Astrocyte (in vitro differentiated cells and primary cell): ENCODE measurements around the gene HOXB2. TPM values are rescaled to one million over a fixed set of nuclear protein-coding genes. Genes with fewer than 3 reads are reported as not detected.

Experiments used
- DNase-seq: peaks from one replicate; pipeline ENCODE4 v3.0.0-alpha.2; 2010; ENCODE audit warnings: low read depth
- FAIRE-seq: peaks from 2 replicates; lab custom pipeline; 2011; peaks lifted over from hg19 to GRCh38; lab: Jason Lieb, UNC
- H2AFZ ChIP-seq: 2 replicates; pipeline ENCODE4 v1.6.0; 2012; ENCODE audit warnings: low read depth, low read length, inconsistent platforms
- H3K27ac ChIP-seq: 2 replicates; pipeline ENCODE4 v1.5.1; 2011; ENCODE audit warnings: low read depth, low read length, inconsistent platforms
- H3K27me3 ChIP-seq: 2 replicates; pipeline ENCODE4 v1.6.0; 2011; ENCODE audit warnings: low read length, inconsistent platforms; ENCODE audit not compliant: insufficient read depth
- H3K36me3 ChIP-seq: 2 replicates; pipeline ENCODE4 v1.5.1; 2011; ENCODE audit warnings: low read length, inconsistent platforms; ENCODE audit not compliant: insufficient read depth
- H3K4me1 ChIP-seq: 2 replicates; pipeline ENCODE4 v1.5.1; 2011; ENCODE audit warnings: low read length, inconsistent platforms; ENCODE audit not compliant: insufficient read depth
- H3K4me2 ChIP-seq: 2 replicates; pipeline ENCODE4 v1.6.0; 2012; ENCODE audit warnings: low read length, inconsistent platforms
- H3K4me3 ChIP-seq: 2 replicates; pipeline ENCODE4 v1.5.1; 2011; ENCODE audit warnings: low read depth, mild to moderate bottlenecking, low read length, inconsistent platforms; ENCODE audit not compliant: insufficient read depth
- H3K79me2 ChIP-seq: 2 replicates; pipeline ENCODE4 v1.6.0; 2012; ENCODE audit warnings: mild to moderate bottlenecking, low read length, inconsistent platforms; ENCODE audit not compliant: insufficient read depth
- H3K9ac ChIP-seq: 2 replicates; pipeline ENCODE4 v1.6.0; 2012; ENCODE audit warnings: mild to moderate bottlenecking, low read length, inconsistent platforms
- H3K9me3 ChIP-seq: 2 replicates; pipeline ENCODE4 v1.5.1; 2012; ENCODE audit warnings: low read depth, mild to moderate bottlenecking, low read length, inconsistent platforms; ENCODE audit not compliant: insufficient read depth
- H4K20me1 ChIP-seq: 2 replicates; pipeline ENCODE4 v1.6.0; 2012; ENCODE audit warnings: low read length, inconsistent platforms; ENCODE audit not compliant: insufficient read depth
- H3K27ac Mint-ChIP-seq: one replicate; pipeline ENCODE4 v1.8.0; 2021; ENCODE audit warnings: mild to moderate bottlenecking, mixed read lengths; ENCODE audit not compliant: unreplicated experiment
- H3K27me3 Mint-ChIP-seq: one replicate; pipeline ENCODE4 v1.8.0; 2021; ENCODE audit warnings: low read depth, mixed read lengths; ENCODE audit not compliant: unreplicated experiment
- H3K36me3 Mint-ChIP-seq: one replicate; pipeline ENCODE4 v1.8.0; 2021; ENCODE audit warnings: low read depth, mixed read lengths; ENCODE audit not compliant: unreplicated experiment
- H3K4me1 Mint-ChIP-seq: one replicate; pipeline ENCODE4 v1.8.0; 2021; ENCODE audit warnings: low read depth, mixed read lengths; ENCODE audit not compliant: unreplicated experiment
- H3K4me3 Mint-ChIP-seq: one replicate; pipeline ENCODE4 v1.8.0; 2021; ENCODE audit warnings: mild to moderate bottlenecking, moderate library complexity, mixed read lengths; ENCODE audit not compliant: unreplicated experiment
- H3K9me3 Mint-ChIP-seq: one replicate; pipeline ENCODE4 v1.8.0; 2021; ENCODE audit warnings: mild to moderate bottlenecking, mixed read lengths; ENCODE audit not compliant: unreplicated experiment
- EZH2 ChIP-seq: IDR thresholded peaks from 2 replicates; pipeline ENCODE4 v1.6.1; 2012; ENCODE audit warnings: mild to moderate bottlenecking, low read length, inconsistent platforms; ENCODE audit not compliant: insufficient read depth
- total RNA-seq: library from RNA; stranded (reverse); gene quantifications from 2 replicates; pipeline ENCODE4 v1.2.1, GENCODE V29; 2021
- TF ChIP-seq, protein P1 (sequence below): IDR thresholded peaks from 2 replicates; pipeline ENCODE4 v1.5.1; 2011; ENCODE audit warnings: low read depth, mild to moderate bottlenecking, inconsistent platforms, low read length, moderate library complexity; ENCODE audit not compliant: insufficient read depth

The HOXB2 gene
- total RNA-seq, 1 donor from 2014 or later: 0.41 TPM

DNA sequence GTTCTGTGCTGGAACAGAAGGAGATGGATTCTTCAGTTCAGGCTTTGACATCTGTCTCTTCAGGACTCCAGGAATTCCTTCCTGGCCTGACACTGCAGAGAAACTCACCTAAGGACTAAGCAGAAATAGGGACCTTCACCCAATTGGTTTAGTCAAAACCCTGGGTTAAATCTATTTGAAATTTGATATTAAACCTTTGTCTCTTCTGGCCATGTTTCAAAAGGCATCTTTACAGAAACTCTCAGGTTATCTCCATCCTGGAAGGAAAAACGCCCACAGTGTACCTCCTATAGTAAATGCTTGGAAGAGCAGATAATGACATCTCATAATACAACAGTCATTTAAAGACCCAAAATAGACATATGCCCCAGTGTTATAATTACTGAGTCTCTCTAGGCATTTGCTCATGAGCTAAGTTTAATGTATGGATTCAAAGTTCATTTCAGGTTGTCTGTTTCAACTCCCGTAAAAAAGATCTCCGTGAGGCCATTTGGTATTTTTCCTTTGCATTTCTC is 38.9 kb upstream of the HOXB2 start:
- Mint-ChIP-seq H3K4me3 (no peak overlapping the region), H3K27me3 (peaks cover 98% of the 10 kb centered on the region), H3K27ac (no peak overlapping the region), H3K9me3 (peaks cover 37% of the 10 kb centered on the region), H3K36me3 (peaks cover 2% of the 10 kb centered on the region), H3K4me1 (peaks cover 3% of the 10 kb centered on the region)
- H3K4me2 ChIP-seq: peak overlapping the region; percentile 90
- no peak for FAIRE-seq
- H3K4me1 ChIP-seq: peaks cover 14% of the 10 kb centered on the region
- H3K9ac ChIP-seq: no peak overlapping the region
- H3K79me2 ChIP-seq: peaks cover 42% of the 10 kb centered on the region
- no peak overlapping the region for H3K27ac ChIP-seq
- no peak for DNase-seq
- no peaks in the 10 kb centered on the region for H3K9me3 ChIP-seq
- H3K27me3 ChIP-seq: peaks cover 84% of the 10 kb centered on the region
- peaks cover 4% of the 10 kb centered on the region for H4K20me1 ChIP-seq
- no peak overlapping the region for H2AFZ ChIP-seq
- TF ChIP-seq EZH2: no peak
- TF ChIP-seq, protein P1, sequence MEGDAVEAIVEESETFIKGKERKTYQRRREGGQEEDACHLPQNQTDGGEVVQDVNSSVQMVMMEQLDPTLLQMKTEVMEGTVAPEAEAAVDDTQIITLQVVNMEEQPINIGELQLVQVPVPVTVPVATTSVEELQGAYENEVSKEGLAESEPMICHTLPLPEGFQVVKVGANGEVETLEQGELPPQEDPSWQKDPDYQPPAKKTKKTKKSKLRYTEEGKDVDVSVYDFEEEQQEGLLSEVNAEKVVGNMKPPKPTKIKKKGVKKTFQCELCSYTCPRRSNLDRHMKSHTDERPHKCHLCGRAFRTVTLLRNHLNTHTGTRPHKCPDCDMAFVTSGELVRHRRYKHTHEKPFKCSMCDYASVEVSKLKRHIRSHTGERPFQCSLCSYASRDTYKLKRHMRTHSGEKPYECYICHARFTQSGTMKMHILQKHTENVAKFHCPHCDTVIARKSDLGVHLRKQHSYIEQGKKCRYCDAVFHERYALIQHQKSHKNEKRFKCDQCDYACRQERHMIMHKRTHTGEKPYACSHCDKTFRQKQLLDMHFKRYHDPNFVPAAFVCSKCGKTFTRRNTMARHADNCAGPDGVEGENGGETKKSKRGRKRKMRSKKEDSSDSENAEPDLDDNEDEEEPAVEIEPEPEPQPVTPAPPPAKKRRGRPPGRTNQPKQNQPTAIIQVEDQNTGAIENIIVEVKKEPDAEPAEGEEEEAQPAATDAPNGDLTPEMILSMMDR: no peak
- H3K4me3 ChIP-seq: no peak overlapping the region
- no peaks in the 10 kb centered on the region for H3K36me3 ChIP-seq

DNA sequence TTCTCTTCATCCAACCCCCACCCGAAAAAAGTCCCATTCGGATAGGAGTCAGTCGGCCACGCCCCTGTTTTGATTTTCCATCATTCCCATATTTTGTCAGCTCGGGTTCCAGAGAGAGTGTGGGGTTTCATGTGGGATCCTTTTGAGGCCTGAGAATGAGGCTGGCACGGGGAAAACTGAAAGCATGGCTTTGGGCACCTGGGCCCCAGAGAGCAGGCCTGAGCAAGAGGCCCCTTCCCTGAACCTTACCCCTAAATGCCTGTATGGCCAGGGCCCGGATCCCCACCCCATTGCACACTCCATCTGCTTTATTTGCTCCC is 37.8 kb upstream of the HOXB2 start:
- peaks cover 4% of the 10 kb centered on the region for H4K20me1 ChIP-seq
- FAIRE-seq (no peak), DNase-seq (no peak)
- H3K4me2 ChIP-seq: peak overlapping the region; percentile 84
- H3K9ac ChIP-seq: peak overlapping the region; percentile 82
- peaks cover 49% of the 10 kb centered on the region for H3K79me2 ChIP-seq
- peaks cover 3% of the 10 kb centered on the region for H3K36me3 Mint-ChIP-seq
- peak overlapping the region; percentile 54 for H3K4me3 ChIP-seq
- H3K27me3 Mint-ChIP-seq: peaks cover 93% of the 10 kb centered on the region
- H3K27ac ChIP-seq: peak overlapping the region; percentile 69
- H3K4me3 Mint-ChIP-seq: no peak overlapping the region
- H3K36me3 ChIP-seq: no peaks in the 10 kb centered on the region
- no peaks in the 10 kb centered on the region for H3K9me3 ChIP-seq
- no peak for TF ChIP-seq EZH2
- TF ChIP-seq, protein P1: no peak
- no peak overlapping the region for H2AFZ ChIP-seq
- peaks cover 3% of the 10 kb centered on the region for H3K4me1 Mint-ChIP-seq
- H3K27me3 ChIP-seq: peaks cover 79% of the 10 kb centered on the region
- H3K4me1 ChIP-seq: peaks cover 14% of the 10 kb centered on the region
- H3K27ac Mint-ChIP-seq: peak overlapping the region; percentile 41
- H3K9me3 Mint-ChIP-seq: peaks cover 39% of the 10 kb centered on the region

DNA sequence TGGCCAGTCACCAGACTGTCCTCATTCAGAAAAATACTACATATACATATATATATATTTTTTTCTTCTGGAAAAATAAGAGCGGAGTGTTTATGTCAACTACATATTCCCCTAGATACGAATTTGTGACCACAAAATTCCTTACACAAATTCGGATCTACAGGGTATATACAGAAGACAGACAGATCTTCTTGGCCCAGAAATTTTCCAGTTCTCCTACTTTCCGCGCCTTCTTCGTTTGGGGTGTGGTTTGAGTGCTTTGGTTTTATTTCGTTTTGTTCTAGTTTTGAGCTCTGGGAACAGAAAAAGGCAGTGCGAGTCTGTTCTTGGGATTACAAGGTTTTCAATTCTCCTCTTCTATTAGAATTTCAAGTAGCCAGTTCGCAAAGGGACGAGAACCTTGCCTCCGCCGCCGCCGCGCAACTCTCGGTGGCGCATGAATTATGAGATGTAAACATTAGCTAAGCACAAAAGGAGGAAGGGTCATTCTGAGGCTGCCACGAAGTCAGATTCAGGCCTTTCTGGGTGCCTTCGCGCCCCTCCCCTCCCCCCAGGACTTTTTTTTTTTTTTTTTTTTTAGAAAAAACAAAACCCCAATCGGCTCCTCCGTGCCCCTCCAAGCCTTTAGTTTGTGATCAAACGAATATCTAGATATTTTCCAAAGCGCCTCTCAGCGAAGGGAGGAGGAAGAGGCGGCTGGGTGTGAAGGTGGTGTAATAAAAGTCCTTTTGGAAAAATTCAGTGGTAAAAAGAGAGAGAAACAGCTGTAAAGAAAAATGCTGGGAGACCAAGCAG is 35.0 kb upstream of the HOXB2 start:
- H3K9me3 ChIP-seq: no peaks in the 10 kb centered on the region
- FAIRE-seq (no peak), DNase-seq (peak; percentile 44)
- peak overlapping the region; percentile 36 for H3K27ac Mint-ChIP-seq
- peaks cover 8% of the 10 kb centered on the region for H3K4me1 ChIP-seq
- peaks cover 3% of the 10 kb centered on the region for H3K36me3 Mint-ChIP-seq
- H3K36me3 ChIP-seq: no peaks in the 10 kb centered on the region
- H3K27me3 ChIP-seq: peaks cover 80% of the 10 kb centered on the region
- peaks cover 38% of the 10 kb centered on the region for H3K9me3 Mint-ChIP-seq
- no peaks in the 10 kb centered on the region for H3K4me1 Mint-ChIP-seq
- H2AFZ ChIP-seq: no peak overlapping the region
- H4K20me1 ChIP-seq: peaks cover 4% of the 10 kb centered on the region
- H3K79me2 ChIP-seq: peaks cover 64% of the 10 kb centered on the region
- H3K4me2 ChIP-seq: peak overlapping the region; percentile 84
- H3K27me3 Mint-ChIP-seq: peaks cover 89% of the 10 kb centered on the region
- H3K27ac ChIP-seq: peak overlapping the region; percentile 69
- no peak for TF ChIP-seq EZH2
- TF ChIP-seq, protein P1: no peak
- H3K4me3 ChIP-seq: peak overlapping the region; percentile 54
- H3K9ac ChIP-seq: peak overlapping the region; percentile 82
- no peak overlapping the region for H3K4me3 Mint-ChIP-seq
